ENCODE results near the gene GPC3.
A peak's percentile ranks its signal among the peaks of the same experiment; 100 is the strongest.
"Not testable (repeated sequence)": the region's sequence is repeated elsewhere in the genome, so short reads cannot be mapped to it uniquely, and the experiment has no call there.

The GPC3 gene

GRCh38 chrX:133533249-133533648 lies 452.1 kb downstream of the GPC3 start:
- DNase-seq (ENCODE audit: low read depth) = no peak
- no peak overlapping the region for H3K4me3 ChIP-seq (ENCODE audit: low read length)
- TF ChIP-seq CTCF (conservative IDR thresholded peaks at IDR 0.05; ENCODE audit: low read length) = no peak

DNA sequence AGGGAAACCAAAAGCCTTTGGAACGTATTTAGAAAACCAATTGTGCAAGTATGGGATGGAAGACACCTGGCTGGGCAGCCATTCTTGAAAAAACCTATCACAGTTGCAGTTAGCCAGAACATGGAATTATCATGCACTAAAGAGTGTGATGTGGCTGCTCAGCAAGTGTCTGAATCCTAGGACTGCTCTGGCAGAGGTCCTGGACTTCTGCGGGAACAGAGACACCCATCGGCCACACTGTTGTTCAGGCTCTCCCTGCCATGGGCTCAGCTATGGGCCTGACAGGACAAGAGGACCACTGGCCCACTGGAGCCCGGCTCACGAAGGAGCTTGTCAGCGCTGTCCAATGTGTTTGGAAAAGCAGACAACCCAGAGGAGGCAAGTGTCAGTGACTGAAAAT lies 454.4 kb downstream of the GPC3 start:
- no peak for DNase-seq (ENCODE audit: low read depth)
- TF ChIP-seq CTCF (conservative IDR thresholded peaks at IDR 0.05; ENCODE audit: low read length) = no peak
- no peak overlapping the region for H3K4me3 ChIP-seq (ENCODE audit: low read length)

GRCh38 chrX:133529578-133529977 lies 455.8 kb downstream of the GPC3 start:
- TF ChIP-seq CTCF (conservative IDR thresholded peaks at IDR 0.05; ENCODE audit: low read length) = no peak
- no peak for DNase-seq (ENCODE audit: low read depth)
- H3K4me3 ChIP-seq (ENCODE audit: low read length) = no peak overlapping the region

DNA sequence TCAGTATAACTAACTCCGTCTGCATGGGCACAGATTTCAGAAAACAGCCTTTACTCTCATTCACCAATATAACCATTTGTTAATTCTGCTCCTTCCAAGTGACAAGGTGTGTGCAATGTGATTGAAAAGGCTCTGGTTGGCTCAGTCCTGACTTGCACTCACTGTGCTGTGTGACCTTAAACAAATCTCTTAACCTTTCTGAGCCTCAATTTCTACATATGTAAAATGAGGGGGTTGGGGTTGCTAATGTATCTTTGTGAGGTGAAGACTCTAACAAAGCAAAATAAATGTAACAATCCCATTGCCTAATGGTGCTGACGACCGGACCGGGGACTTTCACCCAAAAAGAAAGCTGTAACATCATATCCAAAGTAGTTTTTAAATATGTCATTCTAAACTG lies 457.6 kb downstream of the GPC3 start:
- DNase-seq (ENCODE audit: low read depth) = no peak
- no peak for TF ChIP-seq CTCF (conservative IDR thresholded peaks at IDR 0.05; ENCODE audit: low read length)
- H3K4me3 ChIP-seq (ENCODE audit: low read length) = no peak overlapping the region

GRCh38 chrX:133527415-133527814 lies 458.0 kb downstream of the GPC3 start:
- DNase-seq (ENCODE audit: low read depth) = no peak
- H3K4me3 ChIP-seq (ENCODE audit: low read length) = no peak overlapping the region
- TF ChIP-seq CTCF (conservative IDR thresholded peaks at IDR 0.05; ENCODE audit: low read length) = no peak

DNA sequence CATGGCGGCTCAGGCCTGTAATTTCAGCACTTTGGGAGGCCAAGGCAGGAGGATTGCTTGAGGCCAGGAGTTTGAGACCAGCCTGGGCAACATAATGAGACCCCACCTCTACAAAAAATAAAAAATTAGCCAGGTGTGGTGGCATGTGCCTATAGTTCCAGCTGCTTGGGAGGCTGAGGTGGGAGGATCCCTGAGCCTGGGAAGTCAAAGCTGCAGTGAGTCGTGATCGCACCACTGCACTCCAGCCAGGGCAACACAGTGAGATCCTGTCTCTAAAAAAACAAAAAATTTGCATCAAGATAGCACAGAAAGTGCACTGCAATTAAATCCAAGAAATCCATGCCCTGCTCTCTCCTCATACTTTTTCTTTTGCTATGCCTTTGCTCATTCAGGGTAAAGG lies 458.6 kb downstream of the GPC3 start:
- DNase-seq (ENCODE audit: low read depth); H3K4me3 ChIP-seq (ENCODE audit: low read length): not testable (repeated sequence)

- H3K4me3 ChIP-seq (ENCODE audit: low read length) = no peak overlapping the region
- no peak for DNase-seq (ENCODE audit: low read depth)
- TF ChIP-seq CTCF (conservative IDR thresholded peaks at IDR 0.05; ENCODE audit: low read length) = no peak
These were observed 461.9 kb downstream of the GPC3 start for GRCh38 chrX:133523526-133523925.

- H3K4me3 ChIP-seq (ENCODE audit: low read length) = no peak overlapping the region
- DNase-seq (ENCODE audit: low read depth) = peak; percentile 22
- no peak for TF ChIP-seq CTCF (conservative IDR thresholded peaks at IDR 0.05; ENCODE audit: low read length)
These were observed 462.3 kb downstream of the GPC3 start for GRCh38 chrX:133523081-133523487.
